ENCODE data around the gene FALEC.
A peak's percentile ranks its signal among the peaks of the same experiment; 100 is the strongest.

FALEC gene

DNA sequence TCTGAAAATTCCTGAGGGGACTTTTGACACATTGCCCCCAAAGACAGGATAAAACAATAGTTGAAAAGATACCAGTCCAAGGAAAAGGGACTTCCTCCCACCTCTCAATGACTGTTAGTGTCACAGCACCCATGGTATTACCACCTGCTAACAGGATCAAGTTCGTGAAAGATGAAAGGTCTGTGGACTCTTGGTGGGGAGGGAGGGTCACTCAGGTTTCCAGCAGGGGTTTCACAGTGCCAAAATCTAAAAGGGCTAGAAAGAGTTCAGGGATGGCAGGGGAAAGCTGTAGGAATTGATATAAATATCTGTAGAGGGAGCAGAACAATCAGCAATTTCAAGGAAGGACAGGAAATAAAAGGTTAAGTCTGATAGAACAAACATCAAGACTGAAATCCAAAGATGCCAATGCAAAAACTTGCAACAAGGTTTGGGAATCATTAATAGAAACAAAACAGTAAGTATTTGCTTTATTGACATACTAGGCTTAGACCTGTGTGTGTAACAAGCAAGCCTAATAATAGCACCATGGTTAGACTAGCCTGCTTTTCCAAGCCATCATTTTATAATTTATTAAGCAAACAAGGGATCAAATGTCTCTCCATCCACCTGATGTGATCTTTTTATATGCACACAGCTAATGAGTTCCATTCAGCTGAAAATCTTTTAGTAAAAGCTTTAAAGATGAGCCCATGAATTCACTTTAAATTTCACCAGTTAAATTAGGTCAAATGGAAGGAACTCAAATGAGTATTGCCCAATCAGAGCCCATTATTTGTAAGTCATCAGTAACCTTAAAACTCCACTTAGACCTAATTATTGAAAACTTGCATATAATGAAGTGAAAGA, 60.2 kb downstream of the FALEC start:
- H3K23ac ChIP-seq (ENCODE audit: low read length in 2 of 2), result no peak overlapping the region
- no peaks in the 10 kb centered on the region for H3K9me3 ChIP-seq (ENCODE audit: control insufficient read depth, low read length)
- peak overlapping the region; percentile 96 for H3K9ac ChIP-seq (ENCODE audit: low read length)
- H4K8ac ChIP-seq (ENCODE audit: low read length), result no peak overlapping the region
- peak overlapping the region; percentile 61 for H3K27ac ChIP-seq (ENCODE audit: low read length, poor library complexity, severe bottlenecking)
- H3K36me3 ChIP-seq (ENCODE audit: control insufficient read depth in 1 of 2, insufficient read depth in 2 of 2, low read depth in 1 of 2, low read length in 2 of 2), result peaks cover 31 to 77% of the 10 kb centered on the region in 2 experiments
- H3K14ac ChIP-seq (ENCODE audit: low read length in 2 of 2), result no peak overlapping the region
- H4K91ac ChIP-seq (ENCODE audit: low read length), result no peak overlapping the region
- no peak overlapping the region for H3K18ac ChIP-seq (ENCODE audit: low read depth in 1 of 2, low read length in 2 of 2)
- H3K4me3 ChIP-seq (ENCODE audit: insufficient read depth in 1 of 2, low read depth in 1 of 2, low read length in 2 of 2), result peak overlapping the region in 1 of 2 experiments; percentile 92
- H2BK12ac ChIP-seq (ENCODE audit: low read length in 2 of 2), result no peak overlapping the region
- H3K4me1 ChIP-seq (ENCODE audit: control insufficient read depth, insufficient read depth, low read depth, low read length), result peaks cover 13% of the 10 kb centered on the region
- 67% methylated on average over 1 of the region's 1 CpG for whole genome bisulfite sequencing
- no peak overlapping the region for H2BK15ac ChIP-seq (ENCODE audit: low read depth, poor library complexity, severe bottlenecking)
- peak overlapping the region; percentile 99 for H3K4me2 ChIP-seq (ENCODE audit: low read length, poor library complexity, severe bottlenecking)
- H3K79me1 ChIP-seq (replicated peaks; ENCODE audit: low read length, poor library complexity, severe bottlenecking), result peaks cover 3% of the 10 kb centered on the region
- no peak overlapping the region for H2BK5ac ChIP-seq (ENCODE audit: low read depth, low read length, poor library complexity, severe bottlenecking)
- DNase-seq, result peak; percentile 55
- H2AK5ac ChIP-seq (ENCODE audit: low read length, severe bottlenecking), result no peak overlapping the region
- H2AFZ ChIP-seq (ENCODE audit: low read depth, low read length), result no peak overlapping the region
- H3K27me3 ChIP-seq (ENCODE audit: control insufficient read depth in 1 of 2, insufficient read depth in 1 of 2, low read length in 2 of 2), result no peaks in the 10 kb centered on the region
- H3K4ac ChIP-seq (ENCODE audit: low read depth in 1 of 2, low read length in 2 of 2), result no peak overlapping the region
- no peak overlapping the region for H2BK120ac ChIP-seq (ENCODE audit: low read depth, low read length)

DNA sequence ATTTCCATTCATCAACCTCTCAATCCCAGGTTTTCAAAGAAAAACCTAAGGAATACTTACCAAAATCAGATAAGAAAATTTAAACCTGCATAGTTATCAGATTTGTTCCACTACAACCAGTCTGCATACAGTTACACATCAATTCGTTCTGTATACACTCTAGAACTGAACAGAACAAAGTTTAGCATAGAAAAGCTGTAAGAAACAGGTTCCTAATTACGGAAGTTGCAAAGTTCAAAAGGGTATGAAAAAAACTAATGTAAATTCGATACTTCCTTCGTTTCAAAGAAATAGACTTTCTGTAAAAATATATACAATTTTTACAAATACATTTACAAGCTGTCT, 60.8 kb downstream of the FALEC start:
- no peak overlapping the region for H2AK5ac ChIP-seq (ENCODE audit: low read length, severe bottlenecking)
- H3K4me3 ChIP-seq (ENCODE audit: insufficient read depth in 1 of 2, low read depth in 1 of 2, low read length in 2 of 2), result peak overlapping the region in 1 of 2 experiments; percentile 92
- no peak overlapping the region for H3K18ac ChIP-seq (ENCODE audit: low read depth in 1 of 2, low read length in 2 of 2)
- H3K79me1 ChIP-seq (replicated peaks; ENCODE audit: low read length, poor library complexity, severe bottlenecking), result peaks cover 5% of the 10 kb centered on the region
- no peak overlapping the region for H3K23ac ChIP-seq (ENCODE audit: low read length in 2 of 2)
- H3K27ac ChIP-seq (ENCODE audit: low read length, poor library complexity, severe bottlenecking), result no peak overlapping the region
- 17% methylated on average over 1 of the region's 4 CpGs for WGBS
- H3K9ac ChIP-seq (ENCODE audit: low read length), result peak overlapping the region; percentile 96
- H2BK12ac ChIP-seq (ENCODE audit: low read length in 2 of 2), result no peak overlapping the region
- no peak overlapping the region for H3K4ac ChIP-seq (ENCODE audit: low read depth in 1 of 2, low read length in 2 of 2)
- no peak overlapping the region for H4K8ac ChIP-seq (ENCODE audit: low read length)
- no peak overlapping the region for H2BK15ac ChIP-seq (ENCODE audit: low read depth, poor library complexity, severe bottlenecking)
- no peaks in the 10 kb centered on the region for H3K27me3 ChIP-seq (ENCODE audit: control insufficient read depth in 1 of 2, insufficient read depth in 1 of 2, low read length in 2 of 2)
- peaks cover 31 to 72% of the 10 kb centered on the region in 2 experiments for H3K36me3 ChIP-seq (ENCODE audit: control insufficient read depth in 1 of 2, insufficient read depth in 2 of 2, low read depth in 1 of 2, low read length in 2 of 2)
- H2AFZ ChIP-seq (ENCODE audit: low read depth, low read length), result no peak overlapping the region
- no peak overlapping the region for H3K14ac ChIP-seq (ENCODE audit: low read length in 2 of 2)
- DNase-seq, result no peak
- peaks cover 14% of the 10 kb centered on the region for H3K4me1 ChIP-seq (ENCODE audit: control insufficient read depth, insufficient read depth, low read depth, low read length)
- no peak overlapping the region for H2BK5ac ChIP-seq (ENCODE audit: low read depth, low read length, poor library complexity, severe bottlenecking)
- H3K9me3 ChIP-seq (ENCODE audit: control insufficient read depth, low read length), result no peaks in the 10 kb centered on the region
- no peak overlapping the region for H2BK120ac ChIP-seq (ENCODE audit: low read depth, low read length)
- no peak overlapping the region for H4K91ac ChIP-seq (ENCODE audit: low read length)
- peak overlapping the region; percentile 10 for H3K4me2 ChIP-seq (ENCODE audit: low read length, poor library complexity, severe bottlenecking)

DNA sequence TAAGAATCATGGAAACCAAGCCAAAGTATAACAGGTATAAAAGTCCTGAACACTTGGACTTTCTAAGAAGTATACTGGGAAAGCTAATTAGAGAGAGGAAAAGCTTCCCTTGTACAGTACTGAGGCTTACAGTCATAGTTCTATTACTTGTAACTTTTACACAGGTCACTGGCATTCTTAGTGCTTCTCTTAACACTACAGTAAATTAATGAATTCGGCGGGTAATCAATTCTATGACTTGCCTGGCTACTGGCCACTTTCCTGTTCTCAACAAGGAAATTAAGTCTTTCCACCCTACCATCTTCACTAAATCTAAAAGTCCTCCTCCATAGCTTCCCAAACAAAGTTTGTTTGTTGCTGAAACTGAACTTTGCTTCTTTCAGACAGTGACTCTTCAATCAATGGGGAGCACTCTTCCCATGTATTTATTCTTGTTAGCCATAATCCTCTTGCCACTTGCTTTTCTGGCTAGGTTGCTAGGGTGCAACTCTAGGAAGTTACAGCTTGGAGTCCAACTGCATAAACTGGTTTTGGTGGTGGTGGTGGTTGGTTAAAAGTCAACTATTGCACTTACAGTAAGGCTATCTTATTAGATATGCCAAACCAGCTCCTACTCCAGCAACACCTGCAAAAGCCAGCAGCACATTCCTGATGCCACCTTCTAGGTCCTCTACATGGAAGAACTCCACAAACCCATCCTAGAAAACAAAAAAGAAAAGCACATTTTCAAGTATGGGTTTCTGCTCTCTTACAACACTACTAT, 61.4 kb downstream of the FALEC start:
- Histone ChIP-seq H4K91ac (ENCODE audit: low read length) (no peak overlapping the region), H3K9me3 (ENCODE audit: control insufficient read depth, low read length) (no peaks in the 10 kb centered on the region), H3K4me3 (ENCODE audit: insufficient read depth in 1 of 2, low read depth in 1 of 2, low read length in 2 of 2) (peak overlapping the region; percentile 42 to 92), H3K4ac (ENCODE audit: low read depth in 1 of 2, low read length in 2 of 2) (no peak overlapping the region), H2BK12ac (ENCODE audit: low read length in 2 of 2) (no peak overlapping the region), H3K27ac (ENCODE audit: low read length, poor library complexity, severe bottlenecking) (peak overlapping the region; percentile 64), H3K4me2 (ENCODE audit: low read length, poor library complexity, severe bottlenecking) (peak overlapping the region; percentile 91), H3K23ac (ENCODE audit: low read length in 2 of 2) (peak overlapping the region in 1 of 2 experiments; percentile 51), H2AFZ (ENCODE audit: low read depth, low read length) (no peak overlapping the region), H2BK120ac (ENCODE audit: low read depth, low read length) (no peak overlapping the region), H3K4me1 (ENCODE audit: control insufficient read depth, insufficient read depth, low read depth, low read length) (peaks cover 13% of the 10 kb centered on the region), H2AK5ac (ENCODE audit: low read length, severe bottlenecking) (no peak overlapping the region), H4K8ac (ENCODE audit: low read length) (no peak overlapping the region), H3K36me3 (ENCODE audit: control insufficient read depth in 1 of 2, insufficient read depth in 2 of 2, low read depth in 1 of 2, low read length in 2 of 2) (peaks cover 27 to 68% of the 10 kb centered on the region in 2 experiments), H3K27me3 (ENCODE audit: control insufficient read depth in 1 of 2, insufficient read depth in 1 of 2, low read length in 2 of 2) (no peaks in the 10 kb centered on the region), H3K79me1 (replicated peaks; ENCODE audit: low read length, poor library complexity, severe bottlenecking) (peaks cover 7% of the 10 kb centered on the region), H3K14ac (ENCODE audit: low read length in 2 of 2) (no peak overlapping the region), H3K18ac (ENCODE audit: low read depth in 1 of 2, low read length in 2 of 2) (no peak overlapping the region), H2BK15ac (ENCODE audit: low read depth, poor library complexity, severe bottlenecking) (no peak overlapping the region), H3K9ac (ENCODE audit: low read length) (peak overlapping the region; percentile 96), H2BK5ac (ENCODE audit: low read depth, low read length, poor library complexity, severe bottlenecking) (no peak overlapping the region)
- peak; percentile 47 for DNase-seq
- WGBS, result 39% methylated on average over 2 of the region's 2 CpGs
